Panc1 (cell line): ENCODE data around the gene EXOC6B. TPM values are rescaled to one million over a fixed set of nuclear protein-coding genes. Genes with fewer than 3 reads are reported as not detected.

ENCODE experiments used
- ATAC-seq: fragments of 200-7000 bp; cut with Tn5 transposase; 2 replicates; pipeline ENCODE4 v1.9.1; 2020; ENCODE audit warnings: mild to moderate bottlenecking, moderate library complexity
- BruUV-seq: library from RNA; stranded (reverse); fragments of 400-500 nt; replicated peaks from 2 replicates; lab custom pipeline; 2021; lab: Mats Ljungman, UMichigan
- CTCF ChIA-PET: fragments of 300-600 bp; sonication (Branson Sonifier 250); formaldehyde crosslinking; loops from one replicate; lab custom pipeline; 2022; ENCODE audit warnings: antibody characterized with exemption; lab: Charles Lee
- POLR2A ChIA-PET: fragments of 300-600 bp; sonication (Branson Sonifier 250); formaldehyde crosslinking; loops from one replicate; lab custom pipeline; 2022; ENCODE audit warnings: antibody characterized with exemption; lab: Charles Lee
- DNase-seq: peaks from one replicate; pipeline ENCODE4 v3.0.0-alpha.2; 2010; ENCODE audit warnings: low read depth, low spot score
- H3K27ac ChIP-seq: 2 replicates; pipeline ENCODE4 v1.5.1; 2011; ENCODE audit warnings: mild to moderate bottlenecking, low read length, inconsistent platforms
- H3K27me3 ChIP-seq: fragments of 200-500 bp; sonication (Bioruptor generic); 2 replicates; pipeline ENCODE4 v1.6.0; 2014; ENCODE audit warnings: low read length, inconsistent platforms; ENCODE audit not compliant: control insufficient read depth, insufficient read depth
- H3K36me3 ChIP-seq: fragments of 200-500 bp; sonication (Bioruptor generic); 2 replicates; pipeline ENCODE4 v1.5.1; 2014; ENCODE audit warnings: inconsistent platforms, mild to moderate bottlenecking, low read length, moderate library complexity; ENCODE audit not compliant: control insufficient read depth, insufficient read depth
- H3K4me1 ChIP-seq: 2 replicates; pipeline ENCODE4 v1.5.1; 2011; ENCODE audit warnings: inconsistent platforms, mild to moderate bottlenecking, low read length, moderate library complexity; ENCODE audit not compliant: control insufficient read depth, insufficient read depth
- H3K4me3 ChIP-seq, 2 experiments: 2 replicates each; pipeline ENCODE4 v1.5.1; 2011 to 2012; ENCODE audit warnings: low read depth in 2 of 2, low read length in 2 of 2, mild to moderate bottlenecking in 2 of 2, inconsistent platforms in 1 of 2, moderate library complexity in 1 of 2
- H3K9me3 ChIP-seq: fragments of 200-500 bp; sonication (Bioruptor generic); 2 replicates; pipeline ENCODE4 v1.5.1; 2014; ENCODE audit warnings: low read depth, mild to moderate bottlenecking, inconsistent platforms, low read length, moderate library complexity; ENCODE audit not compliant: control insufficient read depth, insufficient read depth
- CTCF ChIP-seq: fragments of 450-650 bp; IDR thresholded peaks from 2 replicates; pipeline ENCODE4 v1.5.1; 2017; ENCODE audit warnings: mild to moderate bottlenecking
- POLR2AphosphoS5 ChIP-seq: IDR thresholded peaks from 2 replicates; pipeline ENCODE4 v1.6.1; 2012; ENCODE audit warnings: mild to moderate bottlenecking, low read depth, low read length, moderate library complexity
- SIN3A ChIP-seq: IDR thresholded peaks from 2 replicates; pipeline ENCODE4 v1.6.1; 2012; ENCODE audit warnings: low read depth, mild to moderate bottlenecking, low read length, moderate library complexity, borderline replicate concordance; ENCODE audit not compliant: insufficient read depth
- TCF7L2 ChIP-seq: IDR thresholded peaks from 2 replicates; pipeline ENCODE4 v1.6.1; 2011; ENCODE audit warnings: mild to moderate bottlenecking, low read depth, low read length, inconsistent platforms
- in situ Hi-C: cut with HindIII; loops from 2 replicates; pipeline ENCODE4 v1.10.0; 2016; ENCODE audit warnings: low sequenced_read_pairs, low pct_unique_long_range_greater_than_20kb
- intact Hi-C: fragments of 100-400 bp; cut with micrococcal nuclease; formaldehyde crosslinking; loops from one replicate; pipeline ENCODE4 v1.10.0; 2022; ENCODE audit not compliant: unreplicated experiment
- total RNA-seq: library from RNA; stranded (reverse); gene quantifications from one replicate; pipeline ENCODE4 v1.2.1, GENCODE V29; 2021; ENCODE audit not compliant: unreplicated experiment
- TF ChIP-seq, protein P1 (sequence below), 2 experiments: IDR thresholded peaks; 2 replicates each; pipeline ENCODE4 v1.6.1; 2011 to 2012; ENCODE audit warnings: low read depth in 2 of 2, control low read depth in 1 of 2, low read length in 1 of 2, mild to moderate bottlenecking in 1 of 2, moderate library complexity in 1 of 2; ENCODE audit not compliant: insufficient read depth in 1 of 2

Gene EXOC6B
- total RNA-seq, 1 experiment from 2014 or later = 23.2 TPM

- no peaks in the 10 kb centered on the region for H3K36me3 ChIP-seq
- no peak overlapping the region for H3K27ac ChIP-seq
- peak; percentile 75; the same call in 1 of the 2 replicates for ATAC-seq
- CTCF ChIA-PET = no interaction called here
- no peaks in the 10 kb centered on the region for H3K27me3 ChIP-seq
- H3K4me1 ChIP-seq = 0 out of 2 replicates have a peak, but pooled peaks cover 2% of the 10 kb centered on the region
- no peak for DNase-seq
- H3K4me3 ChIP-seq = no peak overlapping the region
- BruUV-seq = no TSS peak
- intact Hi-C loops = no loop called here
- in situ Hi-C loops = no loop called here
- POLR2A ChIA-PET = interaction anchor here (0.8 kb wide), 1 partner anchor 13 kb away, joined by 3 read pairs; no protein-coding TSS in a partner anchor
- no peaks in the 10 kb centered on the region for H3K9me3 ChIP-seq
- TF ChIP-seq TCF7L2 = no peak
- TF ChIP-seq, protein P1, sequence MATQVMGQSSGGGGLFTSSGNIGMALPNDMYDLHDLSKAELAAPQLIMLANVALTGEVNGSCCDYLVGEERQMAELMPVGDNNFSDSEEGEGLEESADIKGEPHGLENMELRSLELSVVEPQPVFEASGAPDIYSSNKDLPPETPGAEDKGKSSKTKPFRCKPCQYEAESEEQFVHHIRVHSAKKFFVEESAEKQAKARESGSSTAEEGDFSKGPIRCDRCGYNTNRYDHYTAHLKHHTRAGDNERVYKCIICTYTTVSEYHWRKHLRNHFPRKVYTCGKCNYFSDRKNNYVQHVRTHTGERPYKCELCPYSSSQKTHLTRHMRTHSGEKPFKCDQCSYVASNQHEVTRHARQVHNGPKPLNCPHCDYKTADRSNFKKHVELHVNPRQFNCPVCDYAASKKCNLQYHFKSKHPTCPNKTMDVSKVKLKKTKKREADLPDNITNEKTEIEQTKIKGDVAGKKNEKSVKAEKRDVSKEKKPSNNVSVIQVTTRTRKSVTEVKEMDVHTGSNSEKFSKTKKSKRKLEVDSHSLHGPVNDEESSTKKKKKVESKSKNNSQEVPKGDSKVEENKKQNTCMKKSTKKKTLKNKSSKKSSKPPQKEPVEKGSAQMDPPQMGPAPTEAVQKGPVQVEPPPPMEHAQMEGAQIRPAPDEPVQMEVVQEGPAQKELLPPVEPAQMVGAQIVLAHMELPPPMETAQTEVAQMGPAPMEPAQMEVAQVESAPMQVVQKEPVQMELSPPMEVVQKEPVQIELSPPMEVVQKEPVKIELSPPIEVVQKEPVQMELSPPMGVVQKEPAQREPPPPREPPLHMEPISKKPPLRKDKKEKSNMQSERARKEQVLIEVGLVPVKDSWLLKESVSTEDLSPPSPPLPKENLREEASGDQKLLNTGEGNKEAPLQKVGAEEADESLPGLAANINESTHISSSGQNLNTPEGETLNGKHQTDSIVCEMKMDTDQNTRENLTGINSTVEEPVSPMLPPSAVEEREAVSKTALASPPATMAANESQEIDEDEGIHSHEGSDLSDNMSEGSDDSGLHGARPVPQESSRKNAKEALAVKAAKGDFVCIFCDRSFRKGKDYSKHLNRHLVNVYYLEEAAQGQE (IDR thresholded peaks at IDR 0.05; ENCODE audit: insufficient read depth in 1 of 2, low read depth in 2 of 2, low read length in 1 of 2) = no peak
- no peak for TF ChIP-seq CTCF
- TF ChIP-seq POLR2AphosphoS5 = no peak
- no peak for TF ChIP-seq SIN3A
Measured at GRCh38 chr2:72676341-72677025, 149.3 kb downstream of the EXOC6B start.

- H3K36me3 ChIP-seq = no peaks in the 10 kb centered on the region
- TF ChIP-seq TCF7L2 (no peak), SIN3A (no peak), POLR2AphosphoS5 (no peak), CTCF (no peak)
- TF ChIP-seq, protein P1 (IDR thresholded peaks at IDR 0.05; ENCODE audit: insufficient read depth in 1 of 2, low read depth in 2 of 2, low read length in 1 of 2) = no peak
- CTCF ChIA-PET = no interaction called here
- DNase-seq = no peak
- ATAC-seq = no peak
- POLR2A ChIA-PET = no interaction called here
- H3K27me3 ChIP-seq = no peaks in the 10 kb centered on the region
- no peak overlapping the region for H3K4me3 ChIP-seq
- no peaks in the 10 kb centered on the region for H3K9me3 ChIP-seq
- in situ Hi-C loops (no loop called here), intact Hi-C loops (no loop called here)
- BruUV-seq = no TSS peak
- H3K27ac ChIP-seq = no peak overlapping the region
- H3K4me1 ChIP-seq = 0 out of 2 replicates have a peak, but pooled peaks cover 2% of the 10 kb centered on the region
Measured at GRCh38 chr2:72674982-72675915, 150.6 kb downstream of the EXOC6B start.
